ENCODE results near the gene AHDC1.
A peak's percentile ranks its signal among the peaks of the same experiment; 100 is the strongest.

AHDC1 gene

GRCh38 chr1:27526569-27527222 lies 77.2 kb downstream of the AHDC1 start (continued):
- TF ChIP-seq ZNF174 (tag by site-specific recombination; IDR thresholded peaks at IDR 0.05) (no peak), SCRT2 (tag by site-specific recombination; IDR thresholded peaks at IDR 0.05) (no peak), SP7 (tag by site-specific recombination; IDR thresholded peaks at IDR 0.05) (peak; percentile 56; the same call in 1 of the 2 replicates), ZNF704 (tag by site-specific recombination; IDR thresholded peaks at IDR 0.05) (no peak), ZBTB7A (tag by site-specific recombination; IDR thresholded peaks at IDR 0.05; ENCODE audit: low read depth) (peak; percentile 58; the same call in 1 of the 2 replicates), ZNF664 (tag by site-specific recombination; IDR thresholded peaks at IDR 0.05) (no peak), ZNF138 (tag by site-specific recombination; IDR thresholded peaks at IDR 0.05; ENCODE audit: borderline replicate concordance) (no peak), GFI1B (tag by site-specific recombination; IDR thresholded peaks at IDR 0.05) (no peak), ZNF132 (tag by site-specific recombination; IDR thresholded peaks at IDR 0.05; ENCODE audit: borderline replicate concordance) (no peak), GLIS1 (tag by site-specific recombination; IDR thresholded peaks at IDR 0.05) (no peak; the same call in 1 of the 2 replicates), REPIN1 (tag by site-specific recombination; IDR thresholded peaks at IDR 0.05; ENCODE audit: low read depth) (no peak), ZNF366 (tag by site-specific recombination; conservative IDR thresholded peaks at IDR 0.05) (0 out of 2 replicates have a peak, but pooled peaks have one; percentile 18), ZBTB17 (tag by site-specific recombination; IDR thresholded peaks at IDR 0.05) (peak; percentile 46), ZNF280D (tag by site-specific recombination; IDR thresholded peaks at IDR 0.05) (no peak), PRDM4 (tag by site-specific recombination; IDR thresholded peaks at IDR 0.05) (no peak), PRDM10 (tag by site-specific recombination; IDR thresholded peaks at IDR 0.05) (peak; percentile 53; the same call in 1 of the 2 replicates), ZNF548 (tag by site-specific recombination; IDR thresholded peaks at IDR 0.05) (peak; percentile 29; the same call in 1 of the 2 replicates), HIC1 (tag by site-specific recombination; IDR thresholded peaks at IDR 0.05) (no peak), KLF7 (tag by site-specific recombination; IDR thresholded peaks at IDR 0.05; ENCODE audit: borderline replicate concordance) (no peak; the same call in 1 of the 2 replicates), ZNF670 (tag by site-specific recombination; IDR thresholded peaks at IDR 0.05; ENCODE audit: low read depth) (no peak), RBAK (tag by site-specific recombination; IDR thresholded peaks at IDR 0.05) (no peak), ZNF692 (tag by site-specific recombination; IDR thresholded peaks at IDR 0.05) (peak; percentile 11; the same call in 1 of the 2 replicates), ZNF792 (tag by site-specific recombination; IDR thresholded peaks at IDR 0.05) (0 out of 2 replicates have a peak, but pooled peaks have one; percentile 23), ZNF654 (tag by site-specific recombination; IDR thresholded peaks at IDR 0.05; ENCODE audit: low read depth) (no peak), ZNF837 (tag by site-specific recombination; IDR thresholded peaks at IDR 0.05) (no peak), GLI4 (tag by site-specific recombination; IDR thresholded peaks at IDR 0.05) (no peak)
